GM19467 (cell line): ENCODE measurements around the gene PLEKHM2.
"Not testable (repeated sequence)": the region's sequence is repeated elsewhere in the genome, so short reads cannot be mapped to it uniquely, and the experiment has no call there.

Experiments
- ATAC-seq: cut with Tn5 transposase; IDR thresholded peaks from one replicate; pipeline ENCODE4 v1.9.1; 2021; ENCODE audit warnings: mild to moderate bottlenecking, moderate library complexity; ENCODE audit not compliant: unreplicated experiment

Gene PLEKHM2

GRCh38 chr1:15684042-15684461 is at the start of gene PLEKHM2:
PLEKHM2 (plus strand) TSS chr1:15684320; CDS start chr1:15684559, 239 bp downstream.
- no peak for ATAC-seq

- no peak for ATAC-seq
Observed at GRCh38 chr1:15636436-15636835, 47.7 kb upstream of the PLEKHM2 start.

GRCh38 chr1:15637826-15638225 is 46.3 kb upstream of the PLEKHM2 start:
- ATAC-seq: no peak

GRCh38 chr1:15639262-15639661 is 44.9 kb upstream of the PLEKHM2 start:
- ATAC-seq: no peak

GRCh38 chr1:15639931-15640330 is 44.2 kb upstream of the PLEKHM2 start:
- no peak for ATAC-seq

- ATAC-seq: no peak
Observed at GRCh38 chr1:15640667-15641066, 43.5 kb upstream of the PLEKHM2 start.

GRCh38 chr1:15649937-15650336 is 34.2 kb upstream of the PLEKHM2 start:
- ATAC-seq: no peak

GRCh38 chr1:15650433-15650832 is 33.7 kb upstream of the PLEKHM2 start:
- ATAC-seq: no peak

GRCh38 chr1:15652130-15652529 is 32.0 kb upstream of the PLEKHM2 start:
- not testable (repeated sequence) for ATAC-seq

- ATAC-seq: no peak
Observed at GRCh38 chr1:15654091-15654690, 29.9 kb upstream of the PLEKHM2 start.

GRCh38 chr1:15656464-15656863 is 27.7 kb upstream of the PLEKHM2 start:
- ATAC-seq: no peak

GRCh38 chr1:15657021-15657420 is 27.1 kb upstream of the PLEKHM2 start:
- no peak for ATAC-seq

- ATAC-seq: no peak
Observed at GRCh38 chr1:15660151-15660550, 24.0 kb upstream of the PLEKHM2 start.

GRCh38 chr1:15662477-15662876 is 21.6 kb upstream of the PLEKHM2 start:
- no peak for ATAC-seq

GRCh38 chr1:15663925-15664324 is 20.2 kb upstream of the PLEKHM2 start:
- ATAC-seq: no peak

- ATAC-seq: no peak
Observed at GRCh38 chr1:15667362-15667761, 16.8 kb upstream of the PLEKHM2 start.

- no peak for ATAC-seq
Observed at GRCh38 chr1:15668089-15668754, 15.9 kb upstream of the PLEKHM2 start.

GRCh38 chr1:15669074-15669473 is 15.0 kb upstream of the PLEKHM2 start:
- no peak for ATAC-seq

GRCh38 chr1:15669864-15670263 is 14.3 kb upstream of the PLEKHM2 start:
- no peak for ATAC-seq

GRCh38 chr1:15671430-15671829 is 12.7 kb upstream of the PLEKHM2 start:
- ATAC-seq: no peak

GRCh38 chr1:15674386-15675159 is 9.5 kb upstream of the PLEKHM2 start:
- ATAC-seq: no peak

- no peak for ATAC-seq
Observed at GRCh38 chr1:15676010-15676409, 8.1 kb upstream of the PLEKHM2 start.
